CD4-positive, alpha-beta T cell treated with Interleukin-6 at 100 ng/mL for 8 hours (primary cell): ENCODE measurements around the gene CYP4F8.
"Not testable (repeated sequence)": the region's sequence is repeated elsewhere in the genome, so short reads cannot be mapped to it uniquely, and the experiment has no call there.

Experiments used
- DNase-seq: peaks from one replicate; pipeline ENCODE4 v3.0.0-alpha.2; 2020; ENCODE audit warnings: mixed read lengths, low spot score

CYP4F8 gene, protein sequence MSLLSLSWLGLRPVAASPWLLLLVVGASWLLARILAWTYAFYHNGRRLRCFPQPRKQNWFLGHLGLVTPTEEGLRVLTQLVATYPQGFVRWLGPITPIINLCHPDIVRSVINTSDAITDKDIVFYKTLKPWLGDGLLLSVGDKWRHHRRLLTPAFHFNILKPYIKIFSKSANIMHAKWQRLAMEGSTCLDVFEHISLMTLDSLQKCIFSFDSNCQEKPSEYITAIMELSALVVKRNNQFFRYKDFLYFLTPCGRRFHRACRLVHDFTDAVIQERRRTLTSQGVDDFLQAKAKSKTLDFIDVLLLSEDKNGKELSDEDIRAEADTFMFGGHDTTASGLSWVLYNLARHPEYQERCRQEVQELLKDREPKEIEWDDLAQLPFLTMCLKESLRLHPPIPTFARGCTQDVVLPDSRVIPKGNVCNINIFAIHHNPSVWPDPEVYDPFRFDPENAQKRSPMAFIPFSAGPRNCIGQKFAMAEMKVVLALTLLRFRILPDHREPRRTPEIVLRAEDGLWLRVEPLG

GRCh38 chr19:15614507-15615379, at the start of gene CYP4F8:
CYP4F8 (plus strand) TSS chr19:15615218; CDS start chr19:15615617, 399 bp downstream.
- DNase-seq, result no peak

DNA sequence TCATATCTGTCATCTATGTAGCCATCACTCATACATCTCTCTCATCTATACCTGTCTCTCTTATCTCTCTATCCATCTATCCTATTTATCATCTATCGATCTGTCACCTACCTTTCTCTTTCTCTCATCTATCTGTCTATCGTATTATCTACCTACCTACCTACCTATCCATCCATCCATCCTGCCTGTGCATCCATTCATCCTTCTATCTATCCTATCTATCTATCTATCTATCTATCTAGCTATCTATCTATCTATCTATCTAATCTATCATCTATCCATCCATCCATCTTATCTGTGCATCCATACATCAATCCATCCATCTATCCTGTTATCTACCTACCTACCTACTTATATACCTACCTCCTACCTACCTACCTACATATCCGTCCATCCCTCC, 44.6 kb upstream of the CYP4F8 start:
- DNase-seq, result no peak

- DNase-seq, result no peak
These were observed 39.6 kb upstream of the CYP4F8 start for GRCh38 chr19:15575406-15575805.

- DNase-seq, result no peak
These were observed 38.4 kb upstream of the CYP4F8 start for GRCh38 chr19:15576526-15577156.

- no peak for DNase-seq
These were observed 37.7 kb upstream of the CYP4F8 start for GRCh38 chr19:15577184-15577771.

GRCh38 chr19:15583346-15583745, 31.7 kb upstream of the CYP4F8 start:
- DNase-seq, result no peak

- no peak for DNase-seq
These were observed 30.9 kb upstream of the CYP4F8 start for GRCh38 chr19:15584095-15584494.

GRCh38 chr19:15584541-15585115, 30.4 kb upstream of the CYP4F8 start:
- peak; percentile 72 for DNase-seq

DNA sequence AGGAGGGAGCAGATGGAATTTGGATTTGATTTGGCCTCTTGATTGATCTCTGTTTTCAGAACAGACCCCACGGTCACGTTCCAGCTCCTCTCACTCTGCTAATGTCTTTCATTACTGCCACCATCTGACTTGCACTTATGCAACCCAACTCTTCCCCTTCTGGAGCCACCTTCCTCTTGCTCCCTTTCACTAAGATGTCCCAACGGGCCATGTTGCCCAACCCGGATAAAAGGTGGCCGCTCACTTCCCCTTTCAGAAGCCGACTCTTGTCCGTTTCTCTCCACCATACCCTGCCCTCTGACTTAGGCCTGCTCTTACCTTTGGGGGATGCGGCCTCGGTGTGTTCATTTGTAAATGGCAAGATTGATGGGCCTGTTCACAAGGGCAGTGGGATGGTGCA, 27.4 kb upstream of the CYP4F8 start:
- no peak for DNase-seq

GRCh38 chr19:15588265-15588664, 26.8 kb upstream of the CYP4F8 start:
- no peak for DNase-seq

DNA sequence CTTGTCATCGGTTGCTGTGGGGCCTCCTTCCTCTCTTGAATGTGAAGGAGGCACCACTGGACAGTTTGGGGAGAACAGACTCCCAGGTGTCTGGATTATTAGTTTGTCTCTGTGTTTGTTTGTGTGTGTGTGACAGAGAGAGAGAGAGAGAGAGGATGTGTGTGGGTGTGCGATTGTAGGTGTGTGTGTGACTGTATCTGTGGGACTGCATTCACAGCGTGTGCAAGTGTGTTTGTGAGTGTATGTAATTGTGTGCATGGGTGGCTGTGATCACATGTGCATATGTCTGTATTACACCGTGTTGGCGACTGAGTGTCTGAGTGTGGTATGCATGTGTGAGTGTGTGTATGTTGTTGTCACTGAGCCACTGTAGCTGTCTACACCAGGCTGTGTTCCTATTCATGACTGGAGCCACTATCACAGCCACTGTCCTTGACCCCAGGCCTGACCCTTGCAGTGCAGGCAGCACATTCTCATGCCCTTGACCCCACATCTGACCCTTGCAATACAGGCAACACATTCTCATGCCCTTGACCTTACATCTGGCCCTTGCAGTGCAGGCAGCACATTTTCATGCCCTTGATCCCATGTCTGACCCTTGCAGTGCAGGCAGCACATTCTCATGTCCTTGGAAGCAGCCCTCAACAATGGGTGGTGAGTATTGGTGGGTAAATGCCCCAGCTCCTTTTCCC, 25.1 kb upstream of the CYP4F8 start:
- no peak for DNase-seq

DNA sequence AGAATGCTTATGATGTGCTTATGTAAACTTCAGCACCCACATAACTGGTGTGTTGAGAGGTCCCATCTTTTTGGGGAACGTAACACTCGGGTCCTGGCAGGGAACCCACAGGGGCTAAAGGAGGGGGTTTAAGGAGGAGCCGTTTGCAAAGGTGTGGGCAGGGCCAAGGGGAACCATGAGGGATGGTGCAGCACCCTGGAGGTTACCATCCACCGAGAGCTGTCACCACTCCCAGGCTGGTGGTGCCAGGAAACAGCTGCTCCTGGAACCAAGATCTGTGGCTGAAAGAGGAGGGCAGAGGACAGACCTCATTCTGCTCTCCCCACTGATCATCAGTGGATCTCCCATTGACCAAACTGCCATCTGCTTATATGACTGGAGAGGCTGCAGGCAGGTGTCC, 23.2 kb upstream of the CYP4F8 start:
- no peak for DNase-seq

GRCh38 chr19:15592506-15592905, 22.5 kb upstream of the CYP4F8 start:
- DNase-seq, result not testable (repeated sequence)

- DNase-seq, result not testable (repeated sequence)
These were observed 21.3 kb upstream of the CYP4F8 start for GRCh38 chr19:15593766-15594165.

DNA sequence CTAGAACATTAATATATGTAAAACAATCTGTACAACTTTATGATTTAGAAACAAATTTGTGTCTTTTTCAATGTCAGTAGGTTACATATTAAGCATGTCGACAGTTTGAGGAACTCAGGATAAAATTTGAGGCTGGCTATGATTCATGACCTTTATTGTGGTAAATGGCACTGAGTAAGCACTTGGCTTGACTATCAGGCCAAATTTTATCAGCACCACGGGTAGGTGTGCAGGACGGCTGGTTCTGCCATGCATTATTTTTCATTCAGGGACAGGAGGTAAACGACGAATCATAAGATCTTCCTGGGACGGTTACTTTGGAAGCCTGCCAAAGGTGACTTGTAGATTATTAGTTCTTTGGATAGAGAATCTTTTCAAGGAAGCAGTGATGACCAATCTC, 19.9 kb upstream of the CYP4F8 start:
- no peak for DNase-seq

DNA sequence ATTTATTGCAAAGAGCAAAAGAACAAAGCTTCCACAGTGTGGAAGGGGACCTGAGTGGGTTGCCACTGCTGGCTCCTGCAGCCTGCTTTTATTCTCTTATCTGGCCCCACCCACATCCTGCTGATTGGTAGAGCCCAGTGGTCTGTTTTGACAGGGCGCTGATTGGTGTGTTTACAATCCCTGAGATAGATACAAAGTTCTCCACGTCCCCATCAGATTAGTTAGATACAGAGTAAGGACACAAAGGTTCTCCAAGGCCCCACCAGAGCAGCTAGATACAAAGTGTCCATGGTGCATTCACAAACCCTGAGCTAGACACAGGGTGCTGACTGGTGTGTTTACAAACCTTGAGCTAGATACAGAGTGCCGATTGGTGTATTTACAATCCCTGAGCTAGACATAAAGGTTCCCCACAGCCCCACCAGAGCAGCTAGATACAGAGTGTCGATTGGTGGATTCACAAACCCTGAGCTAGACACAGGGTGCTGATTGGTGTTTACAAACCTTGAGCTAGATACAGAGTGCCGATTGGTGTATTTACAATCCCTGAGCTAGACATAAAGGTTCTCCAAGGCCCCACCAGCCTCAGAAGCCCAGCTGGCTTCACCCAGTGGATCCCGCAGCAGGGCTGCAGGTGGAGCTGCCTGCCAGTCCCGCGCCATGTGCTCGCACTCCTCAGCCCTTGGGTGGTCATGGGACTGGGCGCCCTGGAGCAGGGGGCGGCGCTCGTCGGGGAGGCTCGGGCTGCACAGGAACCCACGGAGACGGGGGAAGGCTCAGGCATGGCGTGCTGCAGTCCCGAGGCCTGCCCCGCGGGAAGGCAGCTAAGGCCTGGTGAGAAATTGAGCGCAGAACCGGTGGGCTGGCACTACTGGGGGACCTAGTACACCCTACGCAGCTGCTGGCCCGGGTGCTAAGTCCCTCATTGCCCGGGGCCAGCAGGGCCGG, 6.8 kb upstream of the CYP4F8 start:
- not testable (repeated sequence) for DNase-seq

- DNase-seq, result no peak
These were observed 5.8 kb upstream of the CYP4F8 start for GRCh38 chr19:15609261-15609660.

GRCh38 chr19:15612342-15612741, 2.7 kb upstream of the CYP4F8 start:
- DNase-seq, result no peak

DNA sequence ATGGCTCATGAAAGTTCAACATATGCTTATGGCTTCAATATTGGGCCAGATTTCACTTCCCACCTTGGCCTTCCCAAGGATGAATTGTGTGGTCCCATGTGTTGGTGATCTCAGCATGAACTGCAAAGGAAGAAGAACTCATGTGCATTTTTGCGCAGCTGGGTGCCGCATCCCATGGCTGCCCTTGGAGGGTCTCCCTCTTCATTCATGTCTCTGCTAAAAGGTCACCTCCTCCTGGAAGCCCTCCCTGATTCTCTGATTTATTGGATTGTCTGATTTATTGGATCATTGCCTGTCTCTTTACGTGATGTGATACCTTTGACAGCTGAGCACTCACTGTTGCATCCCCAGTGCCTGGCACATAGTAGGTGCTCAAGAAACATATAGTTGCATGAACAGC, 1.7 kb upstream of the CYP4F8 start:
- DNase-seq, result no peak

- no peak for DNase-seq
These were observed 508 bp downstream of the CYP4F8 start for GRCh38 chr19:15615526-15615925.
